Right lung (tissue), 5 donors: ENCODE measurements around the gene CKAP2L. TPM values are rescaled to one million over a fixed set of nuclear protein-coding genes. Genes with fewer than 3 reads are reported as not detected.
"Not testable (repeated sequence)": the region's sequence is repeated elsewhere in the genome, so short reads cannot be mapped to it uniquely, and the experiment has no call there.

Experiments
- DNase-seq, 2 donors: peaks; one replicate each; pipeline ENCODE4 v3.0.0-alpha.2; 2013
- polyA plus RNA-seq, 5 donors: library from polyadenylated mRNA; unstranded; fragments of 120-200 nt; gene quantifications; one replicate each; pipeline versions ENCODE4 v1.2.1 to v1.2.3, GENCODE V29; 2013; ENCODE audit warnings: inconsistent platforms in 1 of 5, low replicate concordance in 1 of 5; ENCODE audit not compliant: insufficient read length in 5 of 5, insufficient read depth in 1 of 5

Gene CKAP2L
- polyA plus RNA-seq, 5 donors = 8.8 to 35.9 (median 18.0) TPM

GRCh38 chr2:112710956-112711750 is 53.3 kb downstream of the CKAP2L start:
- DNase-seq = no peak

DNA sequence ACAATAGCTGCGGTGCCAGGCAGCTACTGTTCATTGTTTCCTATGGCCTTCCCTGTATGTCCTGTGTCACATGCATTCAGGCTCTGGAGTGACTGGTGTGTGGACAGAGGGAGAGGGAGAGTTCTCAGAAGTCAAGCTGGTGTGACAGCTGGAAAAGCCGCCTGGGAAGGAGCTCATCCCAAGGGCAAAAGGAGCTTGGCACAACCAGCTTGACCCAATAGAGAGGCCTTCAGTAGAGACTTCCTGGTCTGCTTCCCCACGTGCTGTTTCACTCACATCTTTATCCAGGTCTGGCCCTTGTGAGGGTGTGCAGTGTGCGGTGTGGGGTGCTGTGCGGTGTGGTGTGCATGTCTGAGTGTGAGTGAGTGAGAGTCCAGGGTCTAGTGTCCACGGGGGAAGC is 54.7 kb downstream of the CKAP2L start:
- DNase-seq = no peak

DNA sequence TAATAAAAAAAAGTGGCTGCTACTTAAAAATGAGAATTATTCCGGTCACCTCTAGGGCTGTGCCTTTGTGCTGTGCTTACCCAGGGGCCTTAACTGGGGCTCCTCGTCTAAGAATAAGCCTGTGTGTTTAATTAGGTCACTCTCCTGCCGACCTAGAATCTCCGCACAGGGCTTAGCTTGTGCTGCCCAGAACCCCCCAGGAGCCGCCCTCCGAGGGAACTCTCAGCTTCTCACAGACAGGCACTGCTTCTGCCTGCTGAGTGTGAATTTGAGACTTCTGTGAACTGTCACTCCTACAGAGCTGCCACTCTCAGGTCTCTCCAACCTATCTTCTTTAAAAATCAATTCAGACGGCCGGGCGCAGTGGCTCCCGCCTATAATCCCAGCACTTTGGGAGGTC is 55.4 kb downstream of the CKAP2L start:
- DNase-seq = no peak

DNA sequence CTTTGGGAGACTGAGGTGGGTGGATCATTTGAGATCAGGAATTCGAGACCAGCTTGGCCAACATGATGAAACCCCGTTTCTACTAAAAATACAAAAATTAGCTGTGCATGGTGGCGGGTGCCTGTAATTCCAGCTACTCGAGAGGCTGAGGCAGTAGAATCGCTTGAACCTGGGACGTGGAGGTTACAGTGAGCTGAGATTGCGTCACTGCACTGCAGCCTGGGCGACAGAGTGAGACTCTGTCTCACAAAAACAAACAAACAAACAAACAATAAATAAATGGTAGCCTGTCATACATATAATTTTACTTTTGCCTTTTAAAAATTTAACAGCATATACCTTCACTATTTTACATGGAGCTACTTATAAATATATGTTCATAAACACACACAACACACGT is 57.5 kb downstream of the CKAP2L start:
- DNase-seq = not testable (repeated sequence)

- no peak for DNase-seq
Observed at GRCh38 chr2:112706170-112706664, 58.2 kb downstream of the CKAP2L start.

DNA sequence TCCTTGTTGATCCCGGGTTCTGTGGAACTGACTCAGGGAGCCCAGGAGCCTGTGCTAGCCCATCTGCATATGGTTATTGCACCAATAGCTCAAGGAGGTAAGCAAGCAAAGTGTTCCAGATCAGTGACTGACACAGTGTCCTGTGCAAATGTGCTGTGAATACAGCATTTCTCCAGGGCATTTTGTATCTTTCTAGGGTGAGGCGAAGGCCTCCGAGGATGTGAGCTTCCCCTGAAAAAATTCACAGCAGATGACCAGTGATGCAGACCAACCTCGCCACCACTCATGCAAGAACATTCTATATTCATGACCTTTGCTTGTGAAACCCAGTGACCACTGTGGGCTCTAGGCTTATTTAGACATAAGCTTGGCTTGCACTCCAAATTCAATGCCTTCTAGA is 58.8 kb downstream of the CKAP2L start:
- no peak for DNase-seq

DNA sequence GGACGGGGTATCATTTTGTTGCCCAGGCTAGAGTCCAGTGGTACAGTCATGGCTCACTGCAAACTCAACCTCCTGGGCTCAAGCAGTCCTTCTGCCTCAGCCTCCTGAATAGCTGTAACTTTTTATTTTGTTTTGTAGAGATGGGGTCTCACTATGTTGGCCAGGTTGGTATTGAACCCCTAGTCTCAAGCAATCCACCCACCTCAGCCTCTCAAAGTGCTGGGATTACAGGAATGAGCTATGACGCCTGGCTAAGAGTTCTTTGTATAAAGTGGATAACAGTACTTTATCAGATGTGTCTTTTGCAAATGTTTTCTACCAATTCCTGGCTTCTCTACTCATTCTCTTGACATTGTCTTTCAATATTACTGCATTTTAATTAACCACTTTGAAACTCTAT is 60.7 kb downstream of the CKAP2L start:
- DNase-seq = no peak

DNA sequence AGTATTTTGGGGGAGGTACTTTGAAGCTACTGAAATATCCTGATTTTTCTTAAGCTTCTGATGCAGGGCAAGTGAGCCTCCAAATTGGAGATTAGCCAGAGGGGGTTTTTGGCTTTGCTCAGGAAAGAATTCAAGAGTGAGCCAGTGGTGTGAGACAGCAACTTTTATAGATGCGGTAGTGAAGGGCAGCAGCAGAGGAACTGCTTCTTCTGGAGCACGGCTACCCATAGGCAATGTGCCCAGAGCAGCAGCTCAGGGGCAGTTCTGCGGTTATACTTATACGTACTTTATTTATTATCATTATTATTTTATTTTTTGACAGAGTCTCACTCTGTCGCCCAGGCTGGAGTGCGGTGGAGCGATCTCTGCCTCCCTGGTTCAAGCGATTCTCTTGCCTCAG is 63.4 kb downstream of the CKAP2L start:
- DNase-seq = peak; percentile 54

DNA sequence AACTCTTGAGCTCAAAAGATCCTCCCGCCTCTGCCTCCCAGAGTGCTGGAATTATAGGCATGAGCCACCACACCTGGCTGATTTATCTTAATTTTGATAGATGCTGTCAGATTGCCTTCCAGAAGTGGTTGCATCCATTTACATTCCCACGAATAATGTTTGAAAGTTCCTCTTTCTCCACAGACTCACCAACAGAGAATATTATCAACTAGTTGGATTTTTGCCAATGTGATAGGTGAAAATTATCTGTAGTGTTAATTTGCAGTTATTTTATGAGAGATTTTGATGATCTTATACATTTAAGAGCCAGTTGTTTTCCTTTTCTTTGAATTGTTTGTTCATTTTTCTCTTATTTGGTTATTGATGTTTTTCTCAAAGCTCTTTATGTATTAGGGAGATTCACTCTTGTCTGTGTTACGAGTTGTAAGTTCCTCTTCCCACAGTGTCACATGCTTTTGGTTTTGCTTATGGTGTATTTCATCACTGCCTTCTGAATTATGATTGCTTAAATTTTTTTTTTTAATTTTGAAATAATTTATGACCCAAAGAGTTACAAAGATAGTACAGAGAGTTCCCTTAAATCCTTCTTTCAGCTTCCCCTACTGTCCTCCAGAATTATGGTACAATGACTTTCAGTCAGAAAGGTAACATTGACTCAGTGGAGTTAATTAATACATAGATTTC is 64.3 kb downstream of the CKAP2L start:
- DNase-seq = no peak

- no peak for DNase-seq
Observed at GRCh38 chr2:112698834-112699515, 65.4 kb downstream of the CKAP2L start.

- DNase-seq = no peak
Observed at GRCh38 chr2:112694182-112694581, 70.2 kb downstream of the CKAP2L start.

GRCh38 chr2:112693596-112693995 is 70.8 kb downstream of the CKAP2L start:
- DNase-seq = no peak

GRCh38 chr2:112692918-112693317 is 71.5 kb downstream of the CKAP2L start:
- no peak for DNase-seq

DNA sequence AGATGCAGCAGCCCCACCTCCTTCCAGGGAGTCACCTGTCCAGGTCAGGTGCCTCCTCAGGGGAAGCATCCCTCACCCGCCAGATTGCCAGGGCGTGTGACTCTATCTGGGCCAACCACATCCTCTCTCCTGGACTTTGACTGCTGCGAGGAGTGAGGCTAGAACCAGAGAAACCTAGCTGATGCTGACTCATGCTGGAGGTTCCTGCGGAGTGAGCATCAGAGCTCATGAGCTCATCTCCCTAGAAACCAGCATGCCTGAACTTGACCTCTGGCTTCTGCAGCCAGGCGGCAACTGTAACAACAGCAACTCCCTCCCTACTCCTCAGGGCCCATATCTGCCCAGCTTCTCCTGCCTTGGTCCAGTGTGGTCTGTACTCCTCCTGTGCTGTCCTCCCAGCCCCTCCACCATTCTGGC is 71.9 kb downstream of the CKAP2L start:
- no peak for DNase-seq

DNA sequence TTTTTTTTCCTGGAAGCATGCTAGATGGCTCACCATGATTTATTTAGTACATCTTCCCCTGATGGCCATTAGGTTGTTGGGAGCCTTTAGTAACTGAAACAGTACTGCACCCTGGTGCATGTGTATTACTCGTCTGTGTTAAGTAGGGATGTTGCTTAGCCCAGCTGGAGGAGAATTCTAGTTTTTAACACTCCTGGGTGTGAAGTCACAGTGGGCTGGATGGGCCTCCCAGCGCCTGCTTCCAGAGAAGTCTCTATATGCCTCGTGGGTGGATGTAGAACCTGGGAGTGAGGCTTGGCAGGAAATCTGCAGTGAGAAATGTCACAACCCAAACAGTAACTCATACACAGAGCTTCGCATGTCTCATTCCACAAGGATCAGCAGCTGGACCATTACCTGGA is 72.5 kb downstream of the CKAP2L start:
- no peak for DNase-seq

GRCh38 chr2:112690853-112691401 is 73.5 kb downstream of the CKAP2L start:
- DNase-seq = no peak

DNA sequence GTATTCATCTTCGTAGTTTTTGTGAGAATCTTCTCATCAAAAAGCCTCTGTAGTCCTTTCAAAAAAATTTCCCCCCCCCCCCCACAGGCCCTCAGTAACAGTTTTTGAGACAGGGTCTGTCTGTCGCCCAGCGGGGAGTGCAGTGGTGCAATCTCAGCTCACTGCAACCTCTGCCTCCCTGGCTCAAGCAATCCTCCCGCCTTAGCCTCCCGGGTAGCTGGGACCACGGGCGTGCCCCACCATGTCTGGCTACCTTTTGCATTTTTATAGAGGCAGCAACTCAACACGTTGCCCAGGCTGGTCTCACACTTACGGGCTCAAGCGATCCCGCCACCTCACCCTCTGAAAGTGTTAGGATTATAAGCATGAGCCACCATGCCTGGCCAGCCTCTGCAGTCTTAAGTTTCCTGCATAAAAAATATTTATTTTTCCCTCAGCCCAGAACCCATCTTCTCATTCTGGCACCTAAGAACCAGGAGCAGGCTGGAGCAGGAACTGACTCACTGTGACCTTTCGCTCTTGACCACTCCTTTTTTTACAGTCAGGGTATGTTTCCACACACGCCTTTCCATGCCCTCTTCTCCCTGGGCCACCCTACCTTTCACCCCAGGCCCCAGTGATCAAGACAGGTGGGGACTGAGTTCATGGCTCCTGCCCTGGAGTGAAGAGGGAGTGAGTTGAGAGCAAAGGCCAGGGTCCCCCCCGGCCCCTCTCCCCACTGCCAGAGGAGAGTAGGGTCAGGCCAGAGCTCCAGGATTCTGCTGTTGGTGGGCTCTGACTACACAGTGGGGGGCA is 76.1 kb downstream of the CKAP2L start:
- no peak for DNase-seq

DNA sequence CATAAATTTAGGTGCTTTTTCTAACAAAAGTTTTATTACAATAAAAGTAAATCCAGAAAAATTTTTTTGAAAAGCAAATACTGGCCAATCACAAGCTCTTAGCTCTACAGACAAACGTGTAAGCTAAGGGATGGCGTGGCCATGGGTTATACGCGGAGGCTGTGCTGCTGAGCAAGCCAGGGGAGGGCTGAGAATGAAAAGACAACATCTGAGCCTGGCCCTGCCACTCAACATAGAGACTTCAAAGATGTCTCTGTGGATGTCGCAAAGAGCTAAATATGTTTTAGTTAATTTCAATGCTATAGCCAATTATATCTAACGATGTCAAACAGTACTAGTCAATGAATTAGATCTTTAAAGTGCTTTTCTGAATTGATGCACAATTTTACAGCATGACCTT is 76.9 kb downstream of the CKAP2L start:
- DNase-seq = no peak
